Measurements from ENCODE around the gene UROC1.

The UROC1 gene

DNA sequence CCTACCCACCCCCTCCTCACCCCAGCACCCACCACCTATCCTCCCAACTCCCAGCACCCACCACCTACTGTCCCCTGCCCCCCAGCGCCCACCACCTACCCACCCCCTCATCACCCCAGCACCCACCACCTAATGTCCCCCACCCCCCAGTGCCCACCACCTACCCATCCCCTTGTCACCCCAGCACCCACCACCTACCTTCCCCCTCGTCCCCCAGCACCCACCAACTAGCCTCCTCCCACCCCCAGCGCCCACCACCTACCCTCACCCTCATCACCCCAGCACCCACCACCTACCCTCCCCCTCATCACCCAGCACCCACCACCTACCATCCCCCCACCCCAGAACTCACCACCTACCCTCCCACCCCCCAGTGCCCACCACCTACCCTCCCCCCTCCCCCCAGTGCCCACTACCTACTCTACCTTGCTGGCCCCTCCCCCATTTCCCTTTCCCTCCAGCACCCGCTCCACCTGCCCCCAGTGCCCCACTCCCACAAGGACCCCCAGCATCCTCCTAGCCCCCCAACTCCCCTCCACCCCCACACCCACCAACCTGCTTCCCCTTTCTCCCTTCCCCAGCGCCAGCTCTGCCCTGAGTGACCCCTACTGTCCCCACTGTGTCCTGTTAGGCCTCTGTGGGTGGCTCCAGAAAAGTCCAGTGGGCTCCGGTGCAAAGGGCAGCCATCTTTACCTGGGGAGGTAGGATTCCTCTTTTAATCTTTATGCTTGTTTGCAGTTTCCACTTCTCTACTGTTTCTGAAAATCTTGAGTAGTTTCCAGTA, 1.2 kb downstream of the UROC1 start:
- DNase-seq (ENCODE audit: low read depth): no peak

- no peak for DNase-seq (ENCODE audit: low read depth)
Observed at GRCh38 chr3:126515066-126515706, 2.4 kb downstream of the UROC1 start.

DNA sequence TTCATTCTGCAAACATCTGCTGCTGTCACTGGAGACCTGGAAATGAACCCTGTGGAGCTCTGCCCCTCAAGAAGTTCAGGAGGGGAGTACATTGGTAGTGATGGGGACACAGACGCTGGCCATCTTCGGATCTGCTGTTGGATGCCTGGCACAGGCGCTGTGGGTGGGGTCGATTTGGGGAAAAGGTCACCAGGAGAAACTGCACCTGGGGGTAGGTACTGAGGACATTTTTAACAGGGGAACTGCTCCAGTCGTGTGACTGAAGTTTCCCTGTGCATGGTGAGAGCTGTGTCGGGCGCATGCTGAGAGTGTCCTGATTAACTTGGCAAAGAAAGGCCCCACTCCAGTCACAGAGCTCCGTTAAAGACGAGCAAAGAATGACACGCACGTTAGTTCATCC, 3.4 kb downstream of the UROC1 start:
- no peak for DNase-seq (ENCODE audit: low read depth)

GRCh38 chr3:126512916-126513650, 4.5 kb downstream of the UROC1 start:
- no peak for DNase-seq (ENCODE audit: low read depth)

- no peak for DNase-seq (ENCODE audit: low read depth)
Observed at GRCh38 chr3:126512026-126512425, 5.5 kb downstream of the UROC1 start.

DNA sequence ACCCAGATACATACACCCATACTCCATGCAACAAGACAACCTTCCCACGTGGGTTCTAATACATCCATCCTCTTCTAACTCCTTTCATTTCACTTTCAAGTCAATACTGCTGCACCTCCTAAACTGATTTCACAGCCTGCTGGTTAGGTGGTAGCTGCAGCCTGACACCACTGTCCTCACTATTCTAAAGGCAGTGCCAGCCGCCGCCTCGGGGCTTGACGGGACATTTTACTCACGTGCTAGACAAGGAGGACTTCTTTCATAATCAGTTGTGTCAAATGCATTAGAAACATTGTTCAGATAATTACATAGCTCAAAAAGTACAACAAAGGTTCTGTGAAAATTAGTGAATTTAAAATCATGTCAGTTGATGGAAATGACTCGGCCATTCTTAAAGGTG, 6.3 kb downstream of the UROC1 start:
- DNase-seq (ENCODE audit: low read depth): no peak

DNA sequence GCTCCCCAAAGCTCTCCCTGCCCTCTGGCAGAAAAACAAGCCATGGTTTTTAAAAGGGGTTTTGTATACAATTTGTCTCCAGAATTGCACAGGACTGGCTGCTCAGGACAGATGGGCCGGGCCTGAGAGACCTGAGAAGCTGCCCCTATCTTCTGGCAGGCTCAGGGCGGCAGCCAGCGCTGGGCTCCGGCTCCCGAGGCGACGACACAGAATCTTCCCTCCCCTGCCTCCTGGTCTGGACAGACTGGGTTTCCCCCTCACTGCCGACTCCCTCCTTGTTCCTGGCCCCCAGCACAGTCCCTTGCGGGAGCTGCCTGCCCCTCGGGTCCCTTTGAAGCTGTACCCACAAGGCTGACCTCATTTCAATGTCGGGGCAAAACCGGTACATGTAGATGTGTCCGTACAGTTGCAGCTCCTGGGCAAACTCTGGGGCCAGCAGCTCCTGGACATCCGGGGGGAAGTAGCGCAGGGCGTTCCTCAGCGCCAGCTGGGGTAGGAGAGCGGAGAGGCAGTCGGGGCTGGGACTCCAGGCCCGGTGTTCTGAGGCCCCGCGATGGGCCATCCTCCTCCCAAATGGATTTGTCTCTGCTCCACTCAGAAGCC, 7.2 kb downstream of the UROC1 start:
- no peak for DNase-seq (ENCODE audit: low read depth)

DNA sequence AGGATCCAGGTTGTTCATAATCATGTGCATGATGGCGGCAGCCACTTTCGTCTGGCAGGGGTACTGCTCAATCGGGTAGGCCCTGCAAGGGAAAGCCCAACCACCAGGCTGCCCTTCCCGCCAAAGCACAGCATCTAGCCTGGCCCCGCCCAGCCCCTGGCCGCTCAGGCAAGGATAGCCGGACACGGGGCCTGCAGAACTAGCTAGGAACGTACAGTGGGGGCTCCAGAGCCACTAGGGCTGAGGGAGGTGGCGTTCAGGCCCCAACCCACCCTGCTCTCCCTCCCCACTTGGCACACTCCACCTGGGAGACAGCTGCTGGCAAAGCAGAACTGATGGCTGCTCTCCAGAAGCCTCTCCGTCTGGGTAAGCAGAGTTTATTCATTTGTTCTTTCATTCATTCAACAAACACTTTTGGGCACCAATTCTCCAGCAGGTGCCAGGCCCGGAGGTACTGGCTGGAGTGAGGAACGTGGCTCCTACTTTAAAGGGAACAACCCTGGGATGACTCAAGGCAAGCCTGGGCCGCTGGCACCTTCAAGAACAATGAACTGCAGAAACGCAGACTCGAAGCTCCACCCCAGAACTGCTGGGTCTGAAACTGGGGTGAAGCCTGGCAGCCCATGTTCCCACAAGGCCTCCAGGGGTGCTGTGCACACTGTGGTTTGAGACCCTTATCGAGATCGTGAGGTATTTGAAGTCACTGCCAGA, 7.8 kb downstream of the UROC1 start:
- no peak for DNase-seq (ENCODE audit: low read depth)

- DNase-seq (ENCODE audit: low read depth): no peak
Observed at GRCh38 chr3:126508564-126508964, 9.0 kb downstream of the UROC1 start.

DNA sequence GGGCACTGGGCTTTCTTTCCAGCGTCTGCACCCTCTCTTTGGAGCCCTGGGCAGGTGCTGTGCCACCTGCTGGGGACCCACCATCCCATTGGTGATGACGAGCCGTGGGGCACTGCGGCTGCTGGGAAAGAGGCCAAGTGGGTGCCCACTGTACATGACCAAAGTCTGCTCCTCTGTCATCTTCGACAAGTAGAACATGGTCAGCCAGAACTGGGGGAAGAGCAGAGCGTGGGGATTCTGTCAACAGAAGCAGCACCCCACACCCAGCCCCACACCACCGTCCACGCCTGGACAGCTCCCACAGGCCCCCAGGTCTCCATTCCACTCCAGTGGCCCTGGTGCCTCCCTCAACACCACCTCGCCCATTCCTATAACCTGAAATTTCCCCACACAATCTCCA, 9.7 kb downstream of the UROC1 start:
- no peak for DNase-seq (ENCODE audit: low read depth)

- DNase-seq (ENCODE audit: low read depth): no peak
Observed at GRCh38 chr3:126503701-126504100, 13.9 kb downstream of the UROC1 start.

DNA sequence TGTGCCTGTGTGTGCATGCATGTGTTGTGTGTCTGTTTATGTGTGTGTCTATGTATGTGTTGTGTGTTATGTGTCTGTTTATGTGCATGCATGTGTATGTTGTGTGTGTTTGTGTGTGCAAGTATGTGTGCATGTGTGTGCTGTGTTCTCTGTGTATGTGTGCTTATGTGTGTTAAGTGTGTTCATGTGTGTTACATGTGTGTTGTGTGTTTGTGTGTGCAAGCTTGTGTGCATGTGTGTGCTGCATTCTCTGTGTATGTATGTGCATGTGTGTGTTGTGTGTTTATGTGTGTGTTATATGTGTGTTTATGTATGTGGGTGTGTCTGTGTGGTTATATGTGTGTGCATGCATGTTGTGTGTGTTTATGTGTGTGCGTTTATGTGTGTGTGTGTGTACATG, 14.9 kb downstream of the UROC1 start:
- no peak for DNase-seq (ENCODE audit: low read depth)

GRCh38 chr3:126501736-126502135, 15.8 kb downstream of the UROC1 start:
- no peak for DNase-seq (ENCODE audit: low read depth)

DNA sequence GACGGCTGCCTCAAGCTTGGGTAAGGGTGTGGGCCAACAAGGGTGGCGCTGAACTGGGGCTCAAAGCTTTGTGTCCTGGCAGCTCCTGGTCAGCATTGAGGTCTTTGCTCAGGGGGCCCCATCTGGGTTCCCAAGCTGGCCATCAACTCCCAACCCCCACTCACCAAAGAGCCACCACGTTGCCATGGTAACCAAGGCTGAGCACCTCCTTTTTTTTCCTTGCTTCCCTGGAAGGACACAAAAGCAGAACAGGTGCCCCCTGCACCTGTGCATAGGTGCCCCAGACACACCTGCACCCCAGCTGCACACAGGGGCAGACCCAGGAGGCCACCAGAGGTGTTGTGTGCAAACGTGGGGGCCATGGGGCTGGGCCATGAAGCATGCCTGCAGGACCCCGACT, 16.5 kb downstream of the UROC1 start:
- no peak for DNase-seq (ENCODE audit: low read depth)

- no peak for DNase-seq (ENCODE audit: low read depth)
Observed at GRCh38 chr3:126500016-126500415, 17.6 kb downstream of the UROC1 start.

GRCh38 chr3:126499401-126499800, 18.2 kb downstream of the UROC1 start:
- no peak for DNase-seq (ENCODE audit: low read depth)

- no peak for DNase-seq (ENCODE audit: low read depth)
Observed at GRCh38 chr3:126498929-126499328, 18.6 kb downstream of the UROC1 start.

DNA sequence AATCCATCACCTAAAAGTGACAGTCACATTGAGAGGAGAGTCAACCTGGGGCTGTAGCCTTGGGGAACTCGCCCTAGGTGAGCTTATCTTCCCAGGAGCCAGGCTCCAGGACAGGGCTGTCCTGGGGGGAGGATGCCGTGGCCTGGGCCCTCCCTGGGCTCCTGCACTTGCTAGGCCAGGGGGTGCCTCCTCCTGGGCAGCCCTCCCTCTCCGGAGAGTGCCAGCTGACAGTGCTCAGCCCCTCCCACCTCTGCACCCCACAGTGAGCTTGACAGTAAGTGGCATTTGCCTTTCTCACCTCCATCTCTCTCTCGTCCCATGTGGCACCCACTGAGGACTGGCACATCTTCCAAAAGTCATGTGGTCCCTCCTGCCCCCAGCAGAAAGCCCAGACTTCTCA, 19.1 kb downstream of the UROC1 start:
- DNase-seq (ENCODE audit: low read depth): no peak

GRCh38 chr3:126497956-126498355, 19.6 kb downstream of the UROC1 start:
- no peak for DNase-seq (ENCODE audit: low read depth)

DNA sequence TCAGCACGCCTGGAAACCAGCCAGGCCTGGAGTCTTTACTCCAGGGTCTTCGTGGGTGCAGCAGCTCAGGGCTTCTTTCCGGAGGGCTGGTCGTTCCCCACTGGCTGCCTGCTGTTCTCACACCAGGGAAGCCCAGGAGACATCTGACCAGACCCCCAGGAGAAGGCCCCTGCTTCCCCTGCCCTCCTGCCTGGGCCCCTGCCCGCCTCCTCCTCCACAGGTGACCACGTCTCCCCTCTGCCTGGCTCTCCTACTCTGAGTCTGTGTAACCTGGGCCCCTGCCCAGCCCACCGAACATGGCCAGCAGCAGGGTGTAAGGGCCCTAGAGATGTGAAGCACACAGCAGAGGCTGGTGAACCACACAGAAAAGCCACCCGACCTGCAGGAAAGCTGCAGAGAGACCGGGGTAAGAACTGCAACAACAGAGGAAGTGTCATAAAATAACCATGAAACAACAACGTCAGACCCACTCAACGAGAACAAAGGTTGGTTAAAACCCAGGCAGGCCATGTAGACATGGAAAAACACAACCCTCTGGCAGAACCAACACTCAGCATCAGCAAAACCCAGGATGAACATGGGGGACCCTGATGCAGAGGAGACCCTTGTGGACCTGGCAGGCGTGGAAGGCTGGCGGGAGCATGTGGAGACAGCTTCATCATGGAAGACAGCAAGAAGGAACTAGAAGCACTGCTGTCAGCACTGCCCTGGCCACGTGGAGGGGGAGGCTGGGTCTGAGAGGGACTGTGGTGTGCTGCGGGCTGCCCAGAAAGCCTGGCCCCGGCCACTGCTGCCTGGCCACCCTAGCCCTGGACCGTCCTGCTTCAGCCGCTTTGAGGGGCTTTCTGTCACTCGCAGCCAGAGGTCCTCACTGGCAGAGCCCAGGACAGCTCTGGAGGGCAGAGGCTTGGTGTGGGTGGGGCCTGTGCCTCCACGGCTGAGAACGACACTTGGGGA, 20.4 kb downstream of the UROC1 start:
- DNase-seq (ENCODE audit: low read depth): no peak

DNA sequence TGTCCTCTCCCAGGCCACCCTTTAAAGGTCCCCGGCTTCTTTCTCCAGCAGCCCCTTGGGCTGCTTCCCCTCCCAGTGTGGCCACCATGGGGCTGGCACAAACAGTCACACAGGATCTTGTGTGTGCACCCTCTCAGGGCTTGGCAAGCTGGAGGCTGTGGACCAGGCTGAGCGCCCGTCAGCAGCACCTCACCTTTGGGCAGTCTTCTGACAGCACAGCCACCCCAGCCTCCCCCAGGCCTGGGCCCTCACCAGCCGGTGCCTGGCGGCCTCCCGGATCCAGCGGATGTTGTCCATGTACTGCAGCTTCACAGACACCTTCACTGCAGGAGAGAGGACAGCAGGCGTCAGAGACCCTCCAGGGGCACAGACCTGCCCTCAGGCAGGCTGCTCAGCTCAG, 21.8 kb downstream of the UROC1 start:
- DNase-seq (ENCODE audit: low read depth): no peak
